Glomerular visceral epithelial cell (primary cell): ENCODE data around the gene CYP2J2.
"Not testable (repeated sequence)": the region's sequence is repeated elsewhere in the genome, so short reads cannot be mapped to it uniquely, and the experiment has no call there.

Experiments used
- DNase-seq: peaks from one replicate; pipeline ENCODE4 v3.0.0-alpha.2; 2016; ENCODE audit errors: extremely low spot score

CYP2J2 gene

GRCh38 chr1:59877108-59877682 lies 49.4 kb downstream of the CYP2J2 start:
- DNase-seq, result no peak

- DNase-seq, result no peak
Observed at GRCh38 chr1:59871746-59872145, 54.8 kb downstream of the CYP2J2 start.

GRCh38 chr1:59866462-59866861 lies 60.1 kb downstream of the CYP2J2 start:
- no peak for DNase-seq

GRCh38 chr1:59857679-59858354 lies 68.8 kb downstream of the CYP2J2 start:
- DNase-seq, result no peak

- no peak for DNase-seq
Observed at GRCh38 chr1:59856725-59857338, 69.7 kb downstream of the CYP2J2 start.

- DNase-seq, result not testable (repeated sequence)
Observed at GRCh38 chr1:59855297-59855696, 71.3 kb downstream of the CYP2J2 start.

GRCh38 chr1:59852117-59852516 lies 74.5 kb downstream of the CYP2J2 start:
- DNase-seq, result no peak

GRCh38 chr1:59846895-59847282 lies 79.7 kb downstream of the CYP2J2 start:
- no peak for DNase-seq

GRCh38 chr1:59846209-59846894 lies 80.2 kb downstream of the CYP2J2 start:
- DNase-seq, result no peak

- no peak for DNase-seq
Observed at GRCh38 chr1:59845091-59845490, 81.5 kb downstream of the CYP2J2 start.
